Melanocyte of skin (primary cell): ENCODE measurements around the gene FMNL2. TPM values are rescaled to one million over a fixed set of nuclear protein-coding genes. Genes with fewer than 3 reads are reported as not detected.

Experiments
- small RNA-seq, 2 donors: library from RNA; depleted of rRNA; stranded (forward); fragments of <200 nt; gene quantifications; one replicate each; pipeline ENCODE3, GENCODE V24; 2012
- total RNA-seq, 2 donors: library from RNA; depleted of rRNA; stranded (reverse); fragments of >200 nt; gene quantifications; 2 replicates each; pipeline ENCODE4 v1.2.3, GENCODE V29; 2012

Gene FMNL2
- 1 to 10 TPM; 1.7 to 7.0 TPM for total RNA-seq

DNA sequence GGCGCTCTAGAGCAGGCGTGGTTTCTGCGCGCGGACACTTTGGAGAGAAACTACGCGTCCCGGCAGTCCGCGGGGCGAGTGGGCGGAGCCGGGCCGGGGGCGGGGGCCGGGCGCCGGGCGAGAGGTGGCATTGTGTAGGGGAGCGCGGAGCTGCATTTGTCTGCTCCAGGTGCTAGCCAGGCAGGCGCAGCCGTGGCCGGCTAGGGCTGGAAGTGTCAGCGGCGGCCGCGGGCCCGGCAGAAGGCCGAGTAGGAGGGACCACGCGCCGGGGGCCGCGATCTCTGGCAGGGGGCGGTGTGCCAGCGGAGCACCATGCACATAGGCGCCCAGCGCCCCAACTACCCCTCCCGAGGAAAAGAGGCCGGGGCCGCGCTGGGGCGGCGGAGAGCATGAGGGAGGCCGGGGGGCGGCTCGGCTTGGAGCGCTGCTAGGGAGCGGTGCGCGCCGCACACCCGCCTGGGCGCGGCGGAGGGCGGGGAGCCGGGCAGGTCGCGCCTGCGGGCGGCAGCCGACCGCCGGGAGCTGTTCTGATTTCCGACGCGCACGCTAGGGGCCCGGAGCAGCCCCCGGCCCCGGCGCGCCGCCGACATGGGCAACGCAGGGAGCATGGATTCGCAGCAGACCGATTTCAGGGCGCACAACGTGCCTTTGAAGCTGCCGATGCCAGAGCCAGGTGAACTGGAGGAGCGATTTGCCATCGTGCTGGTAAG lies at the start of gene FMNL2:
Gene FMNL2, plus strand, starts transcription at position 159 of the 710 bp plus-strand sequence.

Small RNA genes within 50 kb of the gene (small RNA-seq; reads per million reads assigned to genes)
- 0 reads per million in 2 donors for gene AC012443.1

Other genes with a start within 250 kb of the FMNL2 start
- under 1 TPM; under 0.01 to 0.67 TPM for gene CACNB4, start 236.1 kb upstream of the FMNL2 start, total RNA-seq
- 10 to 100 TPM; 22.0 to 25.1 TPM for gene STAM2, start 159.4 kb upstream of the FMNL2 start, total RNA-seq